OCI-LY7 (cell line): ENCODE measurements around the gene MAPK8IP3. TPM values are rescaled to one million over a fixed set of nuclear protein-coding genes. Genes with fewer than 3 reads are reported as not detected.

ENCODE experiments used
- BruUV-seq: library from RNA; stranded (reverse); fragments of 400-500 nt; replicated peaks from 2 replicates; lab custom pipeline; 2021; lab: Mats Ljungman, UMichigan
- CTCF ChIA-PET: fragments of 300-600 bp; sonication (Branson Sonifier 250); formaldehyde crosslinking; loops from one replicate; lab custom pipeline; 2022; ENCODE audit warnings: antibody characterized with exemption; ENCODE audit not compliant: unreplicated experiment; lab: Charles Lee
- POLR2A ChIA-PET: fragments of 300-600 bp; sonication (Branson Sonifier 250); formaldehyde crosslinking; loops from one replicate; lab custom pipeline; 2022; ENCODE audit warnings: antibody characterized with exemption; lab: Charles Lee
- DNase-seq: peaks from one replicate; pipeline ENCODE4 v3.0.0-alpha.2; 2015; ENCODE audit warnings: low spot score
- H2AFZ ChIP-seq: fragments of 200-600 bp; sonication (generic), shearing (Covaris generic); 2 replicates; pipeline ENCODE4 v1.6.1; 2014; ENCODE audit warnings: mild to moderate bottlenecking, antibody characterized with exemption, low read length, moderate library complexity
- H3K27ac ChIP-seq: fragments of 200-600 bp; sonication (generic); 2 replicates; pipeline ENCODE4 v1.5.1; 2014; ENCODE audit warnings: mixed run types, low read depth, mild to moderate bottlenecking, moderate library complexity, low read length, inconsistent platforms; ENCODE audit not compliant: poor library complexity, severe bottlenecking
- H3K36me3 ChIP-seq: fragments of 200-600 bp; sonication (generic); 2 replicates; pipeline ENCODE4 v1.6.1; 2014; ENCODE audit warnings: mild to moderate bottlenecking, antibody characterized with exemption, low read length, moderate library complexity, mixed read lengths; ENCODE audit not compliant: insufficient read depth
- H3K4me1 ChIP-seq: fragments of 200-600 bp; sonication (generic); 2 replicates; pipeline ENCODE4 v1.5.1; 2014; ENCODE audit warnings: mild to moderate bottlenecking, low read length; ENCODE audit not compliant: insufficient read depth, poor library complexity, severe bottlenecking
- H3K4me2 ChIP-seq: fragments of 200-600 bp; sonication (generic); 2 replicates; pipeline ENCODE4 v1.6.1; 2014; ENCODE audit warnings: mild to moderate bottlenecking, low read length
- H3K4me3 ChIP-seq: fragments of 200-600 bp; sonication (generic); 2 replicates; pipeline ENCODE4 v1.5.1; 2014; ENCODE audit warnings: mild to moderate bottlenecking, low read depth, low read length; ENCODE audit not compliant: poor library complexity, severe bottlenecking
- H3K79me2 ChIP-seq: fragments of 200-600 bp; sonication (generic); 2 replicates; pipeline ENCODE4 v1.6.1; 2016; ENCODE audit warnings: low read depth, mild to moderate bottlenecking, low read length, moderate library complexity, mixed read lengths; ENCODE audit not compliant: insufficient read depth
- H3K9me2 ChIP-seq: fragments of 200-600 bp; sonication (generic); 2 replicates; pipeline ENCODE4 v1.6.1; 2016; ENCODE audit warnings: mild to moderate bottlenecking, low read length, mixed read lengths; ENCODE audit not compliant: insufficient read depth
- H3K9me3 ChIP-seq: fragments of 200-600 bp; sonication (generic); 2 replicates; pipeline ENCODE4 v1.6.1; 2014; ENCODE audit warnings: mild to moderate bottlenecking, mixed run types, low read length, mixed read lengths
- H4K20me1 ChIP-seq: fragments of 200-600 bp; sonication (generic); 2 replicates; pipeline ENCODE4 v1.6.1; 2014; ENCODE audit warnings: mild to moderate bottlenecking, antibody characterized with exemption, low read length, moderate library complexity, mixed read lengths; ENCODE audit not compliant: insufficient read depth
- EZH2phosphoT487 ChIP-seq: fragments of 200-600 bp; sonication (generic); IDR thresholded peaks from 2 replicates; pipeline ENCODE4 v1.6.1; 2018; ENCODE audit warnings: low read depth, borderline replicate concordance, mild to moderate bottlenecking, mixed run types, antibody characterized with exemption, low read length, moderate library complexity, mixed read lengths
- intact Hi-C: fragments of 100-400 bp; cut with micrococcal nuclease; formaldehyde crosslinking; loops from one replicate; pipeline ENCODE4 v1.10.0; 2022; ENCODE audit not compliant: unreplicated experiment
- total RNA-seq, 2 experiments: library from RNA; depleted of rRNA in 1 of 2; stranded (reverse); fragments of >200 nt in 1 of 2; shearing (Covaris generic) in 1 of 2; gene quantifications; 2 replicates each; pipeline ENCODE4 v1.2.3, GENCODE V29; 2014 to 2022
- TF ChIP-seq, protein P1 (sequence below): fragments of 200-600 bp; sonication (generic); conservative IDR thresholded peaks from 2 replicates; pipeline ENCODE4 v1.5.1; 2014; ENCODE audit warnings: mild to moderate bottlenecking, antibody characterized with exemption, low read length, moderate library complexity, mixed read lengths

Gene MAPK8IP3
- total RNA-seq, 2 experiments from 2014 or later: 114 to 130 TPM

DNA sequence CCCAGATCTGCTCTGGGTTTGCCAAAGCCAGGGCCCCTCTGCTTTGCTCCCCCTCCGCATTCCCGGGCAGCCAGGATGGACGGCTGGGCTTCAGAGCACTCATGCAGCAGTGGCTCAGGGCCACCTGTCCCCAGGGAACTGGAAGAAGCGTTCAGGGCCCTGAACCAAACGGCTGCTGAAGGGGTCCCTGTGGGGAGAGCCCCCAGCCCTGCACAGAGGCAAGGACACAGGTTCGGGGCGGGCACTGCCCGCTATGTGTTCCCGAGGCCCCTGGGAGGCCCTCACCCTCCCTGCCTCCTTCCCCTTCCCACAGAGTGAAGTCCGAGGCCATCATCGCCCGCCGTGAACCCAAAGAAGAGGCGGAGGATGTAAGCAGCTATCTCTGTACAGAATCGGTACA lies 54.9 kb downstream of the MAPK8IP3 start:
- H3K9me3 ChIP-seq: no peaks in the 10 kb centered on the region
- no peaks in the 10 kb centered on the region for H3K9me2 ChIP-seq
- H3K27ac ChIP-seq: no peak overlapping the region
- DNase-seq: no peak
- ChIA-PET POLR2A (no interaction called here), CTCF (no interaction called here)
- H4K20me1 ChIP-seq: no peaks in the 10 kb centered on the region
- H3K4me1 ChIP-seq: no peaks in the 10 kb centered on the region
- peaks cover 25% of the 10 kb centered on the region for H3K36me3 ChIP-seq
- H3K4me3 ChIP-seq: no peak overlapping the region
- no peak overlapping the region for H3K4me2 ChIP-seq
- intact Hi-C loops: no loop called here
- TF ChIP-seq, protein P1, sequence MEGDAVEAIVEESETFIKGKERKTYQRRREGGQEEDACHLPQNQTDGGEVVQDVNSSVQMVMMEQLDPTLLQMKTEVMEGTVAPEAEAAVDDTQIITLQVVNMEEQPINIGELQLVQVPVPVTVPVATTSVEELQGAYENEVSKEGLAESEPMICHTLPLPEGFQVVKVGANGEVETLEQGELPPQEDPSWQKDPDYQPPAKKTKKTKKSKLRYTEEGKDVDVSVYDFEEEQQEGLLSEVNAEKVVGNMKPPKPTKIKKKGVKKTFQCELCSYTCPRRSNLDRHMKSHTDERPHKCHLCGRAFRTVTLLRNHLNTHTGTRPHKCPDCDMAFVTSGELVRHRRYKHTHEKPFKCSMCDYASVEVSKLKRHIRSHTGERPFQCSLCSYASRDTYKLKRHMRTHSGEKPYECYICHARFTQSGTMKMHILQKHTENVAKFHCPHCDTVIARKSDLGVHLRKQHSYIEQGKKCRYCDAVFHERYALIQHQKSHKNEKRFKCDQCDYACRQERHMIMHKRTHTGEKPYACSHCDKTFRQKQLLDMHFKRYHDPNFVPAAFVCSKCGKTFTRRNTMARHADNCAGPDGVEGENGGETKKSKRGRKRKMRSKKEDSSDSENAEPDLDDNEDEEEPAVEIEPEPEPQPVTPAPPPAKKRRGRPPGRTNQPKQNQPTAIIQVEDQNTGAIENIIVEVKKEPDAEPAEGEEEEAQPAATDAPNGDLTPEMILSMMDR: no peak
- no peak for TF ChIP-seq EZH2phosphoT487
- no peaks in the 10 kb centered on the region for H3K79me2 ChIP-seq
- BruUV-seq: no TSS peak
- H2AFZ ChIP-seq: no peak overlapping the region

DNA sequence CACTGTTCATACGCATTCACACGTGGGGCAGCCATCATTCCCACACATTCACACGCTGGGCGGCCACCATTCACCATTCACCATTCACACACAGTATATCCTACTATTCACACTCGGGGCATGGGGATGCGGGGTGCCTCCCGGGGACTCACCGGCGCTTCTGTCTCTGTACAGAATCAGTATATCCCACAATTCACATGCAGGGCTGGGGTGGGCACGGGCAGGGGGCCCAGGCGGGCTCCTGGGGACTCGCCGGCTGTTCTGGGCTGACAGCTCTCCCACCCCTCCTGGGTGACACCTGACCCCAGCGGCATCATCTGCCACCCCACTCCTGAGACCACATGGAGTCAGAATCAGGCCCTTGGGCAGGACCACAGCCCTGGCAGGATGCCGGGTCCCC lies 55.8 kb downstream of the MAPK8IP3 start:
- no TSS peak for BruUV-seq
- TF ChIP-seq EZH2phosphoT487: no peak
- TF ChIP-seq, protein P1: no peak
- ChIA-PET POLR2A (no interaction called here), CTCF (no interaction called here)
- Histone ChIP-seq H3K4me3 (no peak overlapping the region), H3K79me2 (no peaks in the 10 kb centered on the region), H3K27ac (no peak overlapping the region), H4K20me1 (no peaks in the 10 kb centered on the region), H3K4me1 (no peaks in the 10 kb centered on the region), H3K9me3 (no peaks in the 10 kb centered on the region), H3K4me2 (no peak overlapping the region), H3K9me2 (no peaks in the 10 kb centered on the region), H3K36me3 (peaks cover 31% of the 10 kb centered on the region), H2AFZ (no peak overlapping the region)
- no peak for DNase-seq
- intact Hi-C loops: no loop called here

DNA sequence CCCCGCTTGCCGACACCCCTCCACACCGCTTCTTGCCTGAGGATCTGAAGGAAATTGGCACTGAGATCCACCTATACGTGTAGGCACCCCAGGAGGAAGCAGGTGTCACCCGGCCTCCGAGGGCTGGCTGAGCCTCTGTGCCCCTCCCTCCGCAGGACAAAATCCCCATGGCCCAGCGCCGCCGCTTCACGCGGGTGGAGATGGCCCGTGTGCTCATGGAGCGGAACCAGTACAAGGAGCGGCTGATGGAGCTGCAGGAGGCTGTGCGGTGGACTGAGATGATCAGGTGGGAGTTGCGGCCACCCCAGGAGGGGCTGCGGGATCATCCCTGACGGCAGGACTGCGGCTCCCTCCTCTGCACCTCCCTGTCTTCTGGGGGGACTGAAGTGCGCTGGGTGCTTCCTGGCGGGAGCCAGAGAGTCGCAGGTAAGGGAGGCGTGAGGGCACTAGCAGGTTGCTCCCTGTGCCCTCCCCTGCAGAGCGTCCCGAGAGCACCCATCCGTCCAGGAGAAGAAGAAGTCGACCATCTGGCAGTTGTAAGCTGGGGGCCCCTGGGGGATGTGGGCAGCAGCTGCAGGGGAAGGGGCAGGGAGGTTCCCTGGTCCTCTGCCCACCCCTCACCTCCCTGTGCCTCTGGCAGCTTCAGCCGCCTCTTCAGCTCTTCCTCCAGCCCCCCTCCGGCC lies 56.3 kb downstream of the MAPK8IP3 start:
- Histone ChIP-seq H3K9me3 (no peaks in the 10 kb centered on the region), H3K9me2 (no peaks in the 10 kb centered on the region), H2AFZ (no peak overlapping the region), H3K4me2 (no peak overlapping the region), H3K4me3 (no peak overlapping the region), H3K27ac (no peak overlapping the region), H3K4me1 (no peaks in the 10 kb centered on the region), H3K79me2 (no peaks in the 10 kb centered on the region), H3K36me3 (peaks cover 37% of the 10 kb centered on the region), H4K20me1 (no peaks in the 10 kb centered on the region)
- no peak for DNase-seq
- BruUV-seq: no TSS peak
- ChIA-PET POLR2A (no interaction called here), CTCF (no interaction called here)
- TF ChIP-seq, protein P1: no peak
- no peak for TF ChIP-seq EZH2phosphoT487
- intact Hi-C loops: no loop called here
